Pancreas (tissue), 10 donors: Measurements from ENCODE around the gene PSEN1. TPM values are rescaled to one million over a fixed set of nuclear protein-coding genes. Genes with fewer than 3 reads are reported as not detected.
A peak's percentile ranks its signal among the peaks of the same experiment; 100 is the strongest.

ENCODE experiments used
- ATAC-seq, 4 donors: fragments of 200-7000 bp; cut with Tn5 transposase; one replicate each; pipeline versions ENCODE4 v1.8.0 to v1.9.1; 2020; ENCODE audit warnings: mild to moderate bottlenecking in 4 of 4, moderate library complexity in 4 of 4
- DNase-seq, 6 donors: peaks; one replicate each; pipeline ENCODE4 v3.0.0-alpha.2; 2020
- FAIRE-seq: peaks from 2 replicates; lab custom pipeline; 2012; peaks lifted over from hg19 to GRCh38; lab: Jason Lieb, UNC
- H3K27ac ChIP-seq, 4 donors: fragments of 200-600 bp; sonication (generic); 1 replicate in 3 of 4; 2 replicates in 1 of 4; pipeline versions ENCODE4 v1.5.0 to v1.8.0; 2020
- H3K27me3 ChIP-seq, 4 donors: fragments of 200-600 bp; one replicate each; pipeline ENCODE4 v1.8.0; 2021
- H3K36me3 ChIP-seq, 3 donors: fragments of 200-600 bp; sonication (generic) in 1 of 3; one replicate each; pipeline versions ENCODE4 v1.5.0 to v1.8.0; 2020 to 2021
- H3K4me1 ChIP-seq, 3 donors: fragments of 200-600 bp; one replicate each; pipeline ENCODE4 v1.8.0; 2021
- H3K4me3 ChIP-seq, 4 donors: fragments of 200-600 bp; sonication (generic) in 2 of 4; one replicate each; pipeline versions ENCODE4 v1.5.0 to v1.8.0; 2020 to 2021
- H3K9me3 ChIP-seq, 4 donors: fragments of 200-600 bp; one replicate each; pipeline ENCODE4 v1.8.0; 2021
- CTCF ChIP-seq, 4 donors: fragments of 200-600 bp; sonication (generic) in 3 of 4; IDR thresholded peaks; one replicate each; pipeline versions ENCODE4 v1.5.0 to v1.8.0; 2021; ENCODE audit warnings: antibody characterized with exemption in 4 of 4
- WGBS, 2 donors: extraction: QIAGEN DNeasy Blood & Tissue Kit; methylation state at CpG; one replicate each; pipeline ENCODE4 v1.1.7; 2013; 5-methylcytosine and 5-hydroxymethylcytosine counted together
- intact Hi-C, 3 donors: fragments of 100-400 bp; cut with DNase I; formaldehyde crosslinking; loops; one replicate each; pipeline versions ENCODE4 v1.11.1 to v1.14.2; 2022
- polyA plus RNA-seq, 2 donors: library from polyadenylated mRNA; stranded (reverse); fragments of 200-250 nt; gene quantifications; one replicate each; pipeline ENCODE4 v1.2.3, GENCODE V29; 2013
- total RNA-seq, 6 donors: library from RNA; stranded (reverse); fragmentation: NEBNext Ultra II Directional in 4 of 6; extraction: Animal tissue kit (Norgen Biotek cat#: 25700) in 4 of 6; gene quantifications; one replicate each; pipeline versions ENCODE4 v1.2.1 to v1.2.4, GENCODE V29; 2021 to 2023
- donor health status: healthy with polysubstance abuse.
- donor health status: DM: no; HTN: no; CAD: no; lungs with moderate emphysema.
- donor health status: DM: no; HTN: no; CAD: no.
- donor health status: control.
- donor health status: control.
- donor health status: Bipolar disorder and iron deficiency.
- donor health status: DM: yes; HTN: yes; CAD: no.
- donor health status: DM: no; HTN: no; CAD: no.
- donor health status: DM: no; HTN: no; CAD: no.
- donor health status: DM: yes; HTN: yes; CAD: no.

Gene PSEN1
- total and polyA plus RNA-seq, 8 donors, result 9.2 to 32.9 (median 18.4) TPM

- ATAC-seq, result peak; percentile 44 to 79 (median 70)
- Histone ChIP-seq H3K36me3 (no peaks in the 10 kb centered on the region), H3K4me3 (no peak overlapping the region), H3K27me3 (no peaks in the 10 kb centered on the region), H3K4me1 (peaks cover 0 to 6% (median 0%) of the 10 kb centered on the region in 3 donors), H3K27ac (peak overlapping the region in 2 of 4 donors; percentile 37 to 54), H3K9me3 (no peaks in the 10 kb centered on the region)
- intact Hi-C loops, result no loop called here
- no peak for FAIRE-seq
- TF ChIP-seq CTCF (IDR thresholded peaks at IDR 0.05), result no peak
- DNase-seq, result peak in 3 of 6 donors; percentile 44 to 55 (median 53)
- WGBS, 2 donors, result 56% methylated on average over 25 of the region's 25 CpGs
These were observed 91.8 kb downstream of the PSEN1 start for GRCh38 chr14:73227812-73228781.

GRCh38 chr14:73230051-73230450 lies 93.7 kb downstream of the PSEN1 start:
- FAIRE-seq (no peak), DNase-seq (no peak)
- WGBS, 2 donors, result 90% methylated on average over 6 of the region's 6 CpGs

GRCh38 chr14:73231981-73232851 lies 95.9 kb downstream of the PSEN1 start:
- FAIRE-seq (no peak), DNase-seq (no peak), ATAC-seq (peak in 1 of 4 donors; percentile 4)
- peaks cover 0 to 6% (median 0%) of the 10 kb centered on the region in 3 donors for H3K4me1 ChIP-seq
- H3K36me3 ChIP-seq, result no peaks in the 10 kb centered on the region
- H3K27me3 ChIP-seq, result no peaks in the 10 kb centered on the region
- no peak for TF ChIP-seq CTCF (IDR thresholded peaks at IDR 0.05)
- WGBS, 2 donors, result 65 to 68% methylated on average over 19 of the region's 19 CpGs
- H3K4me3 ChIP-seq, result no peak overlapping the region
- H3K27ac ChIP-seq, result no peak overlapping the region
- H3K9me3 ChIP-seq, result no peaks in the 10 kb centered on the region
- intact Hi-C loops, result no loop called here

More at GRCh38 chr14:73230051-73230450, 93.7 kb downstream of the PSEN1 start:
- H3K27me3 ChIP-seq, result no peaks in the 10 kb centered on the region
- H3K4me1 ChIP-seq, result peaks cover 0 to 6% (median 0%) of the 10 kb centered on the region in 3 donors
- no peak for ATAC-seq
- H3K36me3 ChIP-seq, result no peaks in the 10 kb centered on the region
- H3K4me3 ChIP-seq, result no peak overlapping the region
- TF ChIP-seq CTCF (IDR thresholded peaks at IDR 0.05), result no peak
- H3K9me3 ChIP-seq, result no peaks in the 10 kb centered on the region
- intact Hi-C loops, result no loop called here
- no peak overlapping the region for H3K27ac ChIP-seq

GRCh38 chr14:73232984-73233383 lies 96.7 kb downstream of the PSEN1 start:
- FAIRE-seq (no peak), DNase-seq (no peak), ATAC-seq (no peak)
- no peaks in the 10 kb centered on the region for H3K36me3 ChIP-seq
- H3K4me1 ChIP-seq, result peaks cover 0 to 6% (median 6%) of the 10 kb centered on the region in 3 donors
- H3K4me3 ChIP-seq, result no peak overlapping the region
- no peaks in the 10 kb centered on the region for H3K9me3 ChIP-seq
- no peak for TF ChIP-seq CTCF (IDR thresholded peaks at IDR 0.05)
- intact Hi-C loops, result no loop called here
- WGBS, 2 donors, result 41 to 42% methylated on average over 8 of the region's 8 CpGs
- H3K27me3 ChIP-seq, result peaks cover 0 to 7% (median 0%) of the 10 kb centered on the region in 4 donors
- H3K27ac ChIP-seq, result no peak overlapping the region
